HG02885 (cell line): ENCODE data around the gene CYP27C1.

Source experiments
- ATAC-seq: cut with Tn5 transposase; IDR thresholded peaks from one replicate; pipeline ENCODE4 v1.9.1; 2021; ENCODE audit warnings: mild to moderate bottlenecking; ENCODE audit not compliant: unreplicated experiment, poor library complexity

CYP27C1 gene

DNA sequence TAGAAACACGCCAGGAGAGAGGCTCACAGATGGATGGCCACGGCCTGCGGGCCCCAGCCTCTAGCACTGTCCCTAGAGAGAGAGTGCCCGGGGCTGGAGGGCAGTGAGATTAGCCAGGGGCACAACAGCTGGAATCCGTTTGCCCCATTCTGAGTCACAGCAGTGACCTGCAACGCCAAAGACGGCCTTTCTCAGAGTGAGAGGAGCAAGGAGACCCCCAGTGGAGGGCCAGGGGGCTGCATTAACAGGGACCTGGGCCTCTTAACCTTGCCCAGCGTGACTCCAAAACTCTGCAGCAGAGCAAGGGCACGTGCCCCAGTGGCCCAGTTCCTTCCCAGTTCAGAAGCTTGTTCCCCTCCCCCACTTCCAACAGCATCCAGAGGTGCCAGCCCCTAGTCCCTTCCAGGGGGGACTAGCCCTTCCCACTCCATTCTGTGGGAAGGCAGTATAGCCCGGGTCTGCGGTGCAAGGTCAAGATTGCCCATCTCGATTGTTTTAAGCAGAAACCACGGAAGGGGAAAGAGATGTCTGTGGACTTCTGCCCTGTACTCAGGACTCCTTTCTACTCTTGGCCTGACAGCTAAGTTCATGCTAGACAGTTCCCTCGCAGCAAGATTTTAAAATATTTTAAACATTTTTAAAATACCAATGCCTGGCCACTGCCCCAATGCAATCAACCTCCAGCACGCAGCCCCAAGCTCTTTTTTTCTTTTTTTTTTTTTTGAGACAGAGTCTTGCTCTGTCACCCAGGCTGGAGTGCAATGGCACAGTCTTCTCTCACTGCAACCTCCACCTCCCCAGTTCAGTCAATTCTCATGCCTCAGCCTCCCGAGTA lies 62.2 kb downstream of the CYP27C1 start:
- no peak for ATAC-seq

DNA sequence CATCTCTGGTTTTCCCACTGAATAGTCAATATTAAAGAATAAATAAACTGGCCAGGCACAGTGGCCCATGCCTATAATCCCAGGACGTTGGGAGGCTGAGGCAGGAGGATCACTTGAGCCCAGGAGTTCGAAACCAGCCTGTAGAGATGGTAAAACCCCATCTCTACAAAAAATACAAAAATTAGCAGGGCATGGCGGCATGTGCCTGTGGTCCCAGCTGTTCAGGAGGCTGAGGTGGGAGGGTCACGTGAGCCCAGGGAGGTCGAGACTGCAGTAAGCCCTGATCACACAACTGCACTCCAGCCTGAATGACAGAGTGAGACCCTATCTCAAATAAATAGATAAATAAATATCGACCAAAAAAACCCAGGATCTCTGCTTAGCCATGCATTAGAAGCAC lies 63.0 kb downstream of the CYP27C1 start:
- no peak for ATAC-seq

DNA sequence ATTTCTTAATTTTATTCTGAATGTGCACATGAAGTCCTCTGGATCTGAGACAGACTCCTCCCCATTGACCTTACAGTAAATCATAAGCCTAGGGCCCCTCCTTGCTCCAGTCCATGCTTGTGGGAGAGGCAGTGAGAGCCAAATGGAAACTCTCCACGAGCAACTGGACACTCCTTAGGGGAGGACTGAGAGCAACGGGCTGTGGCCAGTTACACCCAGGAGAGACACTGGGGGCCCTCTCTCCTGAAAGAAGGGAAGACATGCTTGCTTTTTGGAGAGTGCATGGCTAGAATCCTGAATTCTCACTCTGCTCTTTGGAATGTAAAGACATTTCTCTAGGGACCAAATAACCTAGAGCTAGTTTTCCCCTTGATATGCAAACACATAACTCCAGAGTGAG lies 64.2 kb downstream of the CYP27C1 start:
- ATAC-seq, result no peak

DNA sequence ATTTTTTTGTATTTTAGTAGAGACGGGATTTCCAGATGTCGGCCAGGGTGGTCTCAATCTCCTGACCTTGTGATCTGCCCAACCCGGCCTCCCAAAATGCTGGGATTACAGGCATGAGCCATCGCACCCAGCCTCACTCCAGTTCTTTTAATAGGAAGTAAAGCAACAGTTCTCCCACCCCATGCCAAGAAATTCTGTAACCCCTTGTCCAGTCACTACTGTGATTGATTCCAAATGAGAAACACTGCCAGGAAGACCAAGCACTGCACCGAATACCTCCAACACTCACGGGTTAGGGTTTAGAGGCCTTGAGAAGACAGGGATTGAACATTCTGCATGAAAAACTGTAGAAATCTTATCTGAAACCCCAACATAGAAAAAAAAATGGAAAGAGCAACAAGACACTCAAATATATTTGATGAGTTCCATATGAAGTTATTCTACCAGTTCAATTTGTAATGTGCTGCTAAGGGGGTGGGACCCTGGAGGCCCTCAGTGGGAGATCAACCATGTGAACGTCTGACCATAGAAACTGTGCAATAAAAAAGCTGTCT lies 65.0 kb downstream of the CYP27C1 start:
- ATAC-seq, result no peak

DNA sequence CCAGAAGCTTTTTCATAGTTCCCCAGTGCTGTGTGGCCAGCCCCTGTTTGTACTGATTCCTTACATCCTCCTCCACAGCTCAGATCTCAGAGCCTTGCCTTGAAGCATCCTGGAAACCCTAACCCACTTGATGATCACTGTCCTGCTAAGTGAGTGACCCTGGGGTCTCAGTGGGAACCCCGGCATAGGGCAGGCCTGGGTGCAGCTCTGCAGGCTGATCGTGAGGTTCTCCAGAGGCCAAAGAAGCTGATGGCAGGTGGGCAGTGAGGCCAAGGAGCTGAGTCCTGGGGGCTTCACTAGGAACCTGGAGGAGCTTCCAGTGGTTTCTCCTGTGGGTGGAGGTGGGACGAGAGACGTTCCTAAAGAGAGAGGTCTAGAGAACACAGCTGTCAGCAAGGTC lies 65.7 kb downstream of the CYP27C1 start:
- ATAC-seq, result no peak

DNA sequence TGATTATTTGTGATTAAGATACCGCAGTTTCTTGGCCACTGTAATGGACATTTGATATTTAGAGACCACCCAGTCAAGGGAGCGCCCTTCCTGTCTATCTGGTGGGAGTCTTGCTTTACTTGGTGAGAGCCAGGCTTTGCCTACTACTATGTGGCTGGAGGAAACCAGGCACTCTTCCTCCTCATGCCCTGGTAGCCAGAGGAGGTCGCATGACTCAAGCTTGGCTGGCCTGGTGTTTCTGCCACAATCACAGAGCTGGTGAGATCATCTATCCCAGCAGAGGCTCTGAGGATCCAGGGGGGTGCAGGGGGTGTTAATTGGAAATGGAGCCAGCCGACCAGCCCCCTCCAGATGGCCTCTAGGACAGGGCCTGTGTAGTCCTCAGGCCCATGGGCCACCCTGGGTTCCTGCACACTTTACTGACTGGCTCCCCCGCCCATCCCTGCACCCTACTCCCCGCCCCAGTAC lies 66.4 kb downstream of the CYP27C1 start:
- no peak for ATAC-seq

DNA sequence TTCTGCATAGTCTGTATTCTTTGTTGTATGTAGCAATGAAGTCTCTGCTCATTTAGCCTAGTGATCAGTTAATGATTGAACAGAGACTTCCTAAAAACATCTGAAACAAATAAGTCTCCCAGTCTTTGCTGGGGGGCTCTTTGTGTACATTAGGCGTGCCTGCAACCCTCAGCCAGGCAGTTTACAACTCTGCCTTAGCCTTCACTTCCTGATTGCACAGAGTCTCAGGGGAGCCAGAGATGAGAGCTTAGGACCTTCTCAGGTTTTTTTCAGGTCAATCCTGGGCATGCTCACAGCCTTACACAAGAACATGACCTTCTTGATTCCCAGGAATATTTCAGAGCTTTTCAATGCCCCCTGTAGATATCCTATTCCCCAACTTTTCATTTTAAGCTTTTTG lies 69.1 kb downstream of the CYP27C1 start:
- ATAC-seq, result no peak

DNA sequence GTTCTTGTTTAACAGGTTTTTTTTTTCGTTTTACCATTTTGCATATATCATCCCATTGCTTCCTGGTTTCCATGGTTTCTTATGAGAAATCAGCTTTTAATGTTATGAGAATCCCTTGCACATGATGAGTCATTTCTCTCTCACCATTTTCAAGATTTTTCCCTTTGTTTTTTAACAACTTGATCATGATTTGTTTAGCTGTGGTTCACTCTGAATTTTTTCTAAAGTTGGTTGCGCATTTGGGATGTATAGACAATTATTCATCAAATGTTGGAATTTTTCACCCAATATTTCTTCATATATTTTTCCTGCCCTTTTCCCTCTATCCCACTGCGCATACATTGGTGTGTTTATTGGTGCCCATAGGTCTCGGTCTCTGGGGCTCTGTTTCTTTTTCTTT lies 70.7 kb downstream of the CYP27C1 start:
- no peak for ATAC-seq

DNA sequence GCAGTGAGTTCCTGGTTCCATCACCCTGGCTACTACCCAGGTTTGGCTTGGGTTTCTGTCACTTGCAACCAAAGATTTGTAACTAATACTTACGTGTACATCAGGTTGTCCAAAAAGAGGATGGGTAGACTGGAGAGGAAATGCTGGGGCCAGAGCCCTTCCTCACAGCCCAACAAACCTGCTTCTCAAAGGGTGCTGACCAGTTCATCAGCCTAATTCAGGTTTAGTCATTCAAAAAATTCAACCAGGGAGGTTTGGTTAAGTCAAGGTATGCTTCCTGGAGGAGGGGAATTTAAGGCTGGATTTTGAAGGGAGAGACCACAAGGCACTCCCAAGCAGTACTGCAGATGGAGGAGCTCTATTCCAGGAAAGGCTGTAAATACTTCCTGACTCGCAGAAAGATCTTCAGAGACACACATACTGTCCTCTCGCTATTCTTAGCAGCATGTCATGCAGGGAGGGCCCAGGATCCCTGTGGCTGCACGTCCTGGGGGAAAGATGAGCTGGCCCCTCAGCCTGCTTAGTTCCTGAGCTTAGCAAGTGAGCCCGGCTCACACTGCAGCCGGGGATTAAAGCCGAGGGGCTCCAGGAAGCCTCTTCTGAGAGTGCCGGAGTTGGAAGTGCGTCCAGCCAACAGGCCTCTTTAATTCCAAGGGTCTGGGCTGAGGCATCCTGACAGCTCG lies 73.1 kb downstream of the CYP27C1 start:
- no peak for ATAC-seq

DNA sequence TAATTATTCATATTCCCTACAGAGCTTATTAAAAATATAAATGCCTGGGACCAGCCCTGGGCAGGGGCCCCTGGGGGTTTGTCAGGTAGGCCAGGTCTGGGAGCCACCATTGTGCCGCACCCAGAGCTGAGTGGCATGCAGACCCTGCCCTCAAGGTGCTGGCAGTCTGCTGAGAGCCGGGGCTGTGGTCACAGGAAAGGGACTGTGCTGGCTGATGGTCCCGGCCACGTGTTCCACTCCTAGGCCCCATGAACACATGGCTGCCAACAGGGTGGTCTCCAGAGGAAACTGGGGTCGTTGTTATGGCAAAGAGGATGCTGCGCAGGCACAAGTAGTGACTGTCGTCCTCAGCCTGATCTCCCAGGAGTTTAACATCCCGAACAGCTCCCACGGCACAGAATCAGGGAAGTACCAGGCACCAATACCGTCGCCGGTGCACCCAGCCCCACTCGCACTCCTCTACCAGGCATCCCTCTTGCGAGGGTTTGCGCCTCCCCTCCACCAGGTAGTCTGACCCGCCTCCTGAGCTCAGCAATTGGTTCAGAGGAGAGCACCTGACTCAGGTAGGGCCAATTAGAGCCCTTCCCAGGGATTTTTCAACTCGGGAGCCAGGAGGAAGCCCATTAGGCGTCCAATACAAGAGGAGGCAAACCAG lies 73.9 kb downstream of the CYP27C1 start:
- no peak for ATAC-seq

DNA sequence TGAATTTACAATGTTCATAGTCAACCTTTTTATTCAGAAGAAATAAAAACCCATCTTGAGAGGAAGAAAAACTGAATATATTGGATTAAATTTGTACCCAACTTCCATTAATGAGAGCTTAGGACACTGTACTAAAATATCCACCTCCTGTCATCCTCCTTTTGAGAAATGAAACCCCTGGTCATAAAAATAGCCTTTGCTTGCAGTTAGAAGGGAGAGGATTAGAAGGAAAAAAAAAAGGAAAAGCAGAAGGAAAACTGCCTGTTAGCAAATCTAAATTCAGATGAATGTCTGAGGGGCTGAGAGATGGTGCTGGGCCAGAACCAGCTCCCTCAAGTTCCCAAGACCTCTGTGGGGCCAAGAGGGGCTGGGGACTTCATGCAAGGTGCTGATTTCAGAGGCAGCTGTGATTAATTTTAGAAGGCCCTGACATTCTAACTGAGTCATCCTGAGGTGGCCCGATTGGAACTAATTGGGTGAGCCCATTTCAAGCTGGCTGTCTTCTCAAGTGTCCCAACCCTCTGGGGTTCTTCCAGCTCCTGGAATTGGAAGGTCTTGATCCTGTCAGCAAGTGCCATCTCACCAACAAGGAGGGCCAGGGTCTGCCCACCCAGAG lies 74.7 kb downstream of the CYP27C1 start:
- ATAC-seq, result no peak

DNA sequence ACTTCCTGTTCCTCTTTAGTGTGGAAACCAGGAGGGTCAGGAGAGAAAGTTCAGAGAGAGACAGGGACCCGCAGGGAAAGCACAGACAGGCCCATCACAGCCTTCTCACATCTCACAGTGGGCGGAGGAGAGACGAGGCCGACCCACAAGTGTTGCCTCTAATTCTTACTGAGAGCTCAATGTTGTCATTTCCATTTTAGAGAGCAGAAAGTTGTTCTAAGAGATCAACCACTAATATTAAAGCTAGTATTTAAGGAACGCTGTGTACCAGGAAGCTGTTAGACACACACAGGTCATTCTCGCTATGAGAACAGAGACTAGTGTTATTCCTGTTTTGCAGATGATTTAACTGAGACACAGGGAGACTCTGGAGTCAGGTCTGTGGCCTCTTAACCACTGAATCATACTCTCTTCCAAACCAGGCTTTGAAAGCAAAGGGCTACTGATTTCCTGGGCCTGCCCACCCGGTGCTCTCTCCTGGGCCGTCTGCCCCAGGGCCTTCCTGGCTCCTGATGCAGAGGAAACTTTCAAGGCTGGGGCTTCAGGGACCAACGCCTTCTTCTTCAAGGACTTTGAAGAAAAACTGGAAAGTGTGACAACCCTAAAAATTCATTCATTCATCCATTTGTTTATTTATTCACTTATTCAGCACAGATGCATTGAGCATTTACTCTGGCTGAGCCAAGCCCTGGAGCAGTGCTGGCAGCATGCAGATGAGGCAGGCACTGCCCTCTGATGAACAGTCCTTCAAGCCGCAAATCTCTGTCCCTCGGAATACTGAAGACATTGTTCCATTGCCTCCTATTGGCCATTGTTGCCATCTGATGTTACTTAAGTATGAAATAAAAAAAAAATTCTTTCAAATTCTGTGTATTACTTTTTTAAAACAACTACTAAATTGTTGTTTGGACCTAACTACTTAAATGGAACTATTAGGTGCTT lies 76.0 kb downstream of the CYP27C1 start:
- no peak for ATAC-seq

DNA sequence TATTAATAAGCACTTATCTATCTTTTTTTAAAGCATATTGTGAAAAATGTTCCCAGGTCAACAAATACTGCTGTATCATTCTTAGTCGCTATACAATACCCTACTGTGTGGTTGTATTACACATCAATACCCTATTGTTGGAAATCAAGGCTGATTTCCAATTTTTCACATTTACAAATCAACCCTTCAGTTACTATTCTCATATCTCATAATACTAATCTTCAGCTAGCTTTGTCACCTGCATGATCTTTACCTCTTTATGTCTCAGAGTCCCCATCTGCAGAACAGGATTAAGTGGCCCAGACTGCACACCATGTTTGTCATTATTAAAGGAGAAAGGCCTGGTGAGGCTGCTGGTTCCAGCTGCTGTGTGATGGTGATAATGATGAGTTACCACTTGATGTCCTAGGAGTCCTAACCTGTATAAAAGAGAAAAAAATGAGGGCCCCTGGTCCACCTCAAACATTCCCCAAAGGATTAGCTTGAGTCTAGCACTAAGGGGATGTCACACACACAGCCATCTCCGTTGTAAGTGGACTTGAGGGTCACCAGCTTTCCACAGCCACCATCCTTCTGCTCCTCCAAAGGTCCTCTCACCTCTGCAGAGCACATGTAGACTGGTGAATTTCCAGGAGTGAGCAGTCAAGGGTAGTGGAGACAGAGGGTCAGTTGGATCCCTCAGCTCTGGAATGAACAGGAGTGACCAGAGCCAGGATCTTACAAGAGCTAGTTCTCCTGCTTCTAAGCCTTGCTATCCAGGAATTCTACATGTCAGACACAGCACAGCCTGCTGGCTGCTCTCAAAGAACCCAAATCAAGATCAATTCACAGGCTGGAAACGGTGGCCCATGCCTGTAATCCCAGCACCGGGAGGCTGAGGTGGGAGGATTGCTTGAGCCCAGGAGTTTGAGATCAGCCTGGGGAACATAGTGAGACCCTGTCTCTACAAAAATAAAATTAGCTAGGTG lies 77.2 kb downstream of the CYP27C1 start:
- ATAC-seq, result no peak

DNA sequence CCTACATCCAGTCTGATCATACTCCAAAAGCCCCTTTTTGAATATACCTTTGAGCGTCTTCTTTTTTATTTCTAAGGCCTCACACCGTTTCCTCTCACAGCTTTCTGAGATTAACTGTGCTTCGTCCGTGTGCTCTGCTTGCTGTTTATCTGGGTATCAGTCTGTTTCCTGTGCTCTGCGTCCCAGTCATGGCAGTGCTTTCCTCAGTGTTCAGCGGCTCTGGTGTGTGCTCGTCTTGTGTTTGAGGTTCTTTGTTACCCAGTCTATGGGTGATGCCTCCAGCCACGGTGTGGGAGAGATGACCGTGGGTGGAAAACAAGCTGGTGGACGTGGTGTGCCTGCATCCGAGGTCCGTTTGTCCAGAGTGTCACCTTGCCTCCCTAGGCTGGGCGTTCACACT lies 79.6 kb downstream of the CYP27C1 start:
- ATAC-seq, result no peak

DNA sequence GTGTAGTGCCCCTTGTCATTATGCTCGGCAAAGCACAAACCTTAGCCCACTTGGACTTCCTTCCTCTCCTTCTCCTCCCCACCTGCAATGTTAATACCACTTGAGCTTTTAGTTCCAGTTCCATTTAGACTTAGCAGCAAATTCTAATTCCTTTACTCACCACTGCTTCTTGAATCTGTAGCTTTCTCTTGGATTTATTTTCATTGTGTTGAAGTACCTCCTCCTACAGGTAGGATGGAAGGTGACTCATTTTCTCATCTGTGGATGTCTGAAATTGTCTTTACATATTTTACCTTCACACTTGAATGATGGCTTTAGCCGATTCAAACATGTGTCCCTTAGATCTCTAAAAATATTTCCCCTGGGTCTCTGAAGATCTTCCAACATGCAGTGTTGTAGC lies 80.3 kb downstream of the CYP27C1 start:
- ATAC-seq, result no peak

DNA sequence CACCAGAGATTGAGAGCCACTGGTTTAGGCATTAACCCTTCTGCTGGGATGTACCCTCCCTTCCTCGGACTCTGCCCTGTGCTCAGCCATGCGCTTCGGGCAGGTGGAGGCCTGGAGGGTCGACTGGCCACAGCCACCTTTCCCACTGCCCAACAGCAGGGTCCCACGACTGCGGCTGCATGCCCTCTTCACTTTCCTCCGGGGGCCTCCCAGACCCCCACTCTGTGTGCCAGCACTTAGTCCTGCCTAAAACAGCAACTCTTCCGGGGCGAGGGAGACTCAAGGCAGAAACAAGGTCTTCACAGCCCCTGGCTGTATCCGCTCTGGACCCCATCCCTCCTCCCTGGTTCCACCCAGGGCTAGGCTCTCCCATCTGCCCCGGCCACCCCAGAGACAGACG lies 81.8 kb downstream of the CYP27C1 start:
- no peak for ATAC-seq

DNA sequence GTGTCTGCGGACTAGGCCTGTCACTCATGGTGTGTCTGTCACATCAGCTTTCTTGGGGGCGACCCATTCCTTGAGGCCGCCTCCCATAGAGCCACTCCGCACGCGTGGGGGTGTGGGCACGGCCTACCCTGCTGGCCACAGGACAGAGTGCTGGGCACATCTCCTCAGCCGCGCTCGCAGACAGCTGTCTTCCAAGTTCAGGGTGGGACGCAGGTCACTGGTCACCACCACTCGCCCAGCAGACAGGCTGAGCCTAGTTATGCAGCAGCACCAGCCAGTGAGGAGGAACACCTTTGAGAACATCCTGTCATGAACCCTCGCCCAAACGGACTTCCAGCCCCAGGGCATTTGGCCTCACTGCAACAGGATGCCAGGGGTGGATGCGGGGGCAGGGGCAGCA lies 82.4 kb downstream of the CYP27C1 start:
- no peak for ATAC-seq

DNA sequence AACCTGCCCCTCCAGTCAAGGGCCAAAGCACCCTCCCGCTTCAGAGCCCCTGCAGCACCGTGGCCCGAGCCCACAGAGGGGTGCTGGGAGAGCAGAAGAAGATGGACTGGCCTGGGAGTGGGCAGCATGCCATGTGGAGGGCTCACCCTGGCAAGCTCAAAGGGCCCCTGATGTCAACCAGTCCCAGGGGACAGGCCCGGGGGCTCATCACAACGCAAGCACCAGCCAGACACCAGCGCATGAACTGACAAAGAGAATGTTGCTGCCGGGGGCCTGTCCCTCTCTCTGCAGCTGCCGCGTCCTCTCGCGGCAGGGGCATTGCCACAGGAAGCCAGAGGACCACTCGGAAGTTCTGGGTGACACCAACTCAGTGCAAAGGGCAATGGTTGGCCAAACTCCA lies 82.9 kb downstream of the CYP27C1 start:
- ATAC-seq, result no peak
